H9 (cell line): ENCODE results near the gene PTPRN2. TPM values are rescaled to one million over a fixed set of nuclear protein-coding genes. Genes with fewer than 3 reads are reported as not detected.
A peak's percentile ranks its signal among the peaks of the same experiment; 100 is the strongest.

Experiments used
- DNase-seq: peaks from one replicate; pipeline ENCODE4 v3.0.0-alpha.2; 2017
- H2AFZ ChIP-seq: one replicate; pipeline ENCODE4 v1.6.1; 2013; ENCODE audit warnings: mild to moderate bottlenecking, low read length, control low read depth, moderate library complexity
- H2AK5ac ChIP-seq: 2 replicates; pipeline ENCODE4 v1.6.1; 2013; ENCODE audit warnings: low read length, control low read depth, mixed read lengths; ENCODE audit not compliant: insufficient read length
- H2BK120ac ChIP-seq: one replicate; pipeline ENCODE4 v1.6.1; 2013; ENCODE audit warnings: low read depth, mild to moderate bottlenecking, low read length, control low read depth, inconsistent platforms; ENCODE audit not compliant: poor library complexity, severe bottlenecking
- H2BK12ac ChIP-seq: 2 replicates; pipeline ENCODE4 v1.6.1; 2013; ENCODE audit warnings: low read length, control low read depth, mixed read lengths, low read depth; ENCODE audit not compliant: insufficient read length
- H2BK15ac ChIP-seq: 2 replicates; pipeline ENCODE4 v1.6.1; 2013; ENCODE audit warnings: low read depth, low read length, control low read depth
- H2BK20ac ChIP-seq: one replicate; pipeline ENCODE4 v1.6.1; 2013; ENCODE audit warnings: low read depth, mild to moderate bottlenecking, low read length, control low read depth, inconsistent platforms; ENCODE audit not compliant: poor library complexity, severe bottlenecking
- H2BK5ac ChIP-seq: 2 replicates; pipeline ENCODE4 v1.6.1; 2013; ENCODE audit warnings: low read length, control low read depth, mixed read lengths; ENCODE audit not compliant: insufficient read length
- H3K14ac ChIP-seq: 2 replicates; pipeline ENCODE4 v1.6.1; 2013; ENCODE audit warnings: low read length, control low read depth; ENCODE audit not compliant: insufficient read depth
- H3K18ac ChIP-seq: 2 replicates; pipeline ENCODE4 v1.6.1; 2013; ENCODE audit warnings: low read depth, mild to moderate bottlenecking, mixed read lengths, low read length, control low read depth; ENCODE audit not compliant: insufficient read length
- H3K23ac ChIP-seq: 2 replicates; pipeline ENCODE4 v1.6.1; 2013; ENCODE audit warnings: low read length, control low read depth, mixed read lengths, low read depth; ENCODE audit not compliant: insufficient read length
- H3K23me2 ChIP-seq: 2 replicates; pipeline ENCODE4 v1.6.1; 2013; ENCODE audit warnings: low read depth, mild to moderate bottlenecking, mixed read lengths, low read length, control low read depth; ENCODE audit not compliant: insufficient read length, poor library complexity, severe bottlenecking
- H3K27ac ChIP-seq: 2 replicates; pipeline ENCODE4 v1.5.1; 2013; ENCODE audit warnings: low read length, control low read depth, mixed read lengths, low read depth; ENCODE audit not compliant: insufficient read length
- H3K27me3 ChIP-seq: 2 replicates; pipeline ENCODE4 v1.6.1; 2013; ENCODE audit warnings: low read length, control low read depth, inconsistent platforms; ENCODE audit not compliant: insufficient read depth
- H3K4ac ChIP-seq: 2 replicates; pipeline ENCODE4 v1.6.1; 2013; ENCODE audit warnings: low read depth, mild to moderate bottlenecking, control low read depth, inconsistent platforms, low read length, moderate library complexity
- H3K4me1 ChIP-seq: 2 replicates; pipeline ENCODE4 v1.6.1; 2013; ENCODE audit warnings: low read length, control low read depth, inconsistent platforms; ENCODE audit not compliant: insufficient read depth
- H3K4me2 ChIP-seq: 2 replicates; pipeline ENCODE4 v1.6.1; 2013; ENCODE audit warnings: low read length, control low read depth, mixed read lengths; ENCODE audit not compliant: insufficient read length, insufficient read depth
- H3K56ac ChIP-seq: 2 replicates; pipeline ENCODE4 v1.6.1; 2013; ENCODE audit warnings: low read depth, mild to moderate bottlenecking, mixed read lengths, low read length, control low read depth; ENCODE audit not compliant: insufficient read length
- H3K79me1 ChIP-seq: 2 replicates; pipeline ENCODE4 v1.6.1; 2013; ENCODE audit warnings: low read depth, mild to moderate bottlenecking, moderate library complexity, low read length, control low read depth, inconsistent platforms; ENCODE audit not compliant: insufficient read depth, poor library complexity, severe bottlenecking
- H3K79me2 ChIP-seq: 2 replicates; pipeline ENCODE4 v1.6.1; 2013; ENCODE audit warnings: low read length, control low read depth, inconsistent platforms; ENCODE audit not compliant: insufficient read depth
- H3K9ac ChIP-seq: 2 replicates; pipeline ENCODE4 v1.6.1; 2013; ENCODE audit warnings: low read length, control low read depth, mixed read lengths; ENCODE audit not compliant: insufficient read length; ENCODE audit errors: extremely low read depth
- H3K9me3 ChIP-seq: one replicate; pipeline ENCODE4 v1.6.1; 2013; ENCODE audit warnings: low read depth, low read length, inconsistent platforms; ENCODE audit not compliant: control insufficient read depth
- H3T11ph ChIP-seq: one replicate; pipeline ENCODE4 v1.6.1; 2013; ENCODE audit warnings: mild to moderate bottlenecking, low read length, control low read depth, inconsistent platforms
- H4K20me1 ChIP-seq: one replicate; pipeline ENCODE4 v1.6.1; 2013; ENCODE audit not compliant: control insufficient read depth, insufficient read length, insufficient read depth
- H4K5ac ChIP-seq: 2 replicates; pipeline ENCODE4 v1.6.1; 2013; ENCODE audit warnings: low read depth, mild to moderate bottlenecking, mixed read lengths, low read length, control low read depth; ENCODE audit not compliant: insufficient read length
- H4K8ac ChIP-seq: replicated peaks from 2 replicates; pipeline ENCODE4 v1.6.1; 2013; ENCODE audit warnings: low read length, control low read depth, mixed read lengths, low read depth; ENCODE audit not compliant: insufficient read length
- H4K91ac ChIP-seq: 2 replicates; pipeline ENCODE4 v1.6.1; 2013; ENCODE audit warnings: low read depth, mild to moderate bottlenecking, moderate library complexity, mixed read lengths, low read length, control low read depth; ENCODE audit not compliant: insufficient read length
- H3K27ac Mint-ChIP-seq, 3 experiments: 2 replicates in 2 of 3; 3 replicates in 1 of 3; pipeline ENCODE4 v1.8.0; 2020 to 2021; ENCODE audit warnings: mixed read lengths in 3 of 3, mild to moderate bottlenecking in 1 of 3, moderate library complexity in 1 of 3
- H3K27me3 Mint-ChIP-seq: 2 replicates; pipeline ENCODE4 v1.8.0; 2021; ENCODE audit warnings: low read depth, mild to moderate bottlenecking, moderate library complexity, mixed read lengths
- H3K36me3 Mint-ChIP-seq, 3 experiments: 2 replicates in 2 of 3; 3 replicates in 1 of 3; pipeline ENCODE4 v1.8.0; 2020 to 2021; ENCODE audit warnings: low read depth in 3 of 3, mixed read lengths in 3 of 3; ENCODE audit not compliant: insufficient read depth in 1 of 3
- H3K4me1 Mint-ChIP-seq, 2 experiments: 2 replicates each; pipeline ENCODE4 v1.8.0; 2020; ENCODE audit warnings: mixed read lengths in 2 of 2
- H3K4me3 Mint-ChIP-seq, 2 experiments: 2 replicates in 1 of 2; 3 replicates in 1 of 2; pipeline ENCODE4 v1.8.0; 2020 to 2021; ENCODE audit warnings: mild to moderate bottlenecking in 2 of 2, mixed read lengths in 2 of 2, moderate library complexity in 1 of 2
- H3K9me3 Mint-ChIP-seq, 2 experiments: 2 replicates in 1 of 2; 3 replicates in 1 of 2; pipeline ENCODE4 v1.8.0; 2020; ENCODE audit warnings: mild to moderate bottlenecking in 2 of 2, mixed read lengths in 2 of 2, moderate library complexity in 1 of 2
- WGBS: extraction: QIAGEN DNeasy Blood & Tissue Kit; methylation state at CpG from one replicate; pipeline ENCODE4 v1.1.7; 2013; ENCODE audit warnings: missing lambda C conversion rate, low lambda C conversion rate, mixed read lengths; ENCODE audit not compliant: insufficient read length; ENCODE audit errors: extremely low coverage; 5-methylcytosine and 5-hydroxymethylcytosine counted together
- total RNA-seq: library from RNA; stranded (reverse); gene quantifications from 2 replicates; pipeline ENCODE4 v1.2.1, GENCODE V29; 2021
- TF ChIP-seq, protein P1 (sequence below): fragments of 200-600 bp; sonication (generic); conservative IDR thresholded peaks from 3 replicates; pipeline ENCODE4 v1.8.0; 2021; ENCODE audit warnings: antibody characterized with exemption, mild to moderate bottlenecking

Gene PTPRN2
- total RNA-seq, 1 experiment from 2014 or later: 5.2 TPM

DNA sequence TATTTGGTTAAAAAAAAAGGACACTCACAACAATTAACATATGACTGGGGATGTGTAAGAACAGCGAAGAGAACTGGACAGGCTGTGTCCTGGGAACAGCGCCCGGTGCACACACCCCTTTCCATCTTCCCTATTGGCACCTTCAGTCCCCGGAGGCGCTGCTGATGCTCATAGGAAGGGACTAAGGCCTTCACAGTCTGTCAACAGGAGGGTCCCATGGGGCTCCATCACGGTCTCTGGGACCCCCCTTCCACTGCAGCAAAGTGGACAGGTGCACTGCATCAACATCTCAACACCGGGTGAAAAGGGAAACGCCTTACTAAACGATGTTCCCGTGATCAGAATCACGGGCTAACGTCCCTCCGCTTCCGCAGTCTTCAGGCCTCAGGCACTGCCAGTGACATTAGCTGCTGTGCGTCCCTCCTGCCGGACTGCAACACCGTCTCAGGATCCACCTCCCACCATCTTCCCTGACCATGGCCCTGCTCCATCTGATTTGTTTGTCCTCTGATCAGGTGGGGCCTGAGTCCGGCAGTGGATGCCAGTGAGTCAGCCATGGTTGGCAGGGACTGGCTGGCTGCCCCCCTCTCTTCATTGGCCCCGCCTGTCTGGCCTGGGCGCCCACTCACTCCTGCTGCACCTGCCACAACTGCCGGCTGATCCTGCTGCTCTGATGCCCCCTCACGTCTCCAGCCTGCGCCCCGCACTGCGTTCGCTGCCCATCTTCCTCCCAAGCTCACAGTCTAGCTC is 636.1 kb downstream of the PTPRN2 start:
- Histone ChIP-seq H2BK5ac (no peak overlapping the region), H2BK120ac (no peak overlapping the region), H3K27me3 (no peaks in the 10 kb centered on the region), H3K27ac (no peak overlapping the region), H3T11ph (no peak overlapping the region), H4K20me1 (no peaks in the 10 kb centered on the region), H3K4ac (no peak overlapping the region), H3K14ac (peak overlapping the region; percentile 58; the same call in 1 of the 2 replicates), H2BK20ac (no peak overlapping the region), H3K9me3 (no peaks in the 10 kb centered on the region), H4K8ac (no peak overlapping the region), H3K79me2 (no peaks in the 10 kb centered on the region), H2AFZ (no peak overlapping the region), H3K79me1 (no peaks in the 10 kb centered on the region), H3K56ac (no peak overlapping the region), H3K9ac (no peak overlapping the region), H3K4me1 (peaks cover 4% of the 10 kb centered on the region; the same call in 1 of the 2 replicates), H3K23ac (no peak overlapping the region), H2BK12ac (no peak overlapping the region), H2AK5ac (no peak overlapping the region), H3K18ac (no peak overlapping the region), H3K23me2 (no peaks in the 10 kb centered on the region), H4K5ac (no peak overlapping the region), H4K91ac (no peak overlapping the region), H3K4me2 (no peak overlapping the region), H2BK15ac (no peak overlapping the region)
- DNase-seq: peak; percentile 20
- H3K27me3 Mint-ChIP-seq: peaks cover 12% of the 10 kb centered on the region
- H3K4me3 Mint-ChIP-seq: no peak overlapping the region; a peak in 2 of 5 replicates
- no CpG with 5 or more reads among the region's 26 CpGs for WGBS
- peaks cover 28 to 29% of the 10 kb centered on the region in 2 experiments for H3K9me3 Mint-ChIP-seq
- peak overlapping the region in 2 of 3 experiments; percentile 32 to 67; a peak in 2 of 7 replicates for H3K27ac Mint-ChIP-seq
- H3K36me3 Mint-ChIP-seq: peaks cover 11 to 25% (median 14%) of the 10 kb centered on the region in 3 experiments
- TF ChIP-seq, protein P1, sequence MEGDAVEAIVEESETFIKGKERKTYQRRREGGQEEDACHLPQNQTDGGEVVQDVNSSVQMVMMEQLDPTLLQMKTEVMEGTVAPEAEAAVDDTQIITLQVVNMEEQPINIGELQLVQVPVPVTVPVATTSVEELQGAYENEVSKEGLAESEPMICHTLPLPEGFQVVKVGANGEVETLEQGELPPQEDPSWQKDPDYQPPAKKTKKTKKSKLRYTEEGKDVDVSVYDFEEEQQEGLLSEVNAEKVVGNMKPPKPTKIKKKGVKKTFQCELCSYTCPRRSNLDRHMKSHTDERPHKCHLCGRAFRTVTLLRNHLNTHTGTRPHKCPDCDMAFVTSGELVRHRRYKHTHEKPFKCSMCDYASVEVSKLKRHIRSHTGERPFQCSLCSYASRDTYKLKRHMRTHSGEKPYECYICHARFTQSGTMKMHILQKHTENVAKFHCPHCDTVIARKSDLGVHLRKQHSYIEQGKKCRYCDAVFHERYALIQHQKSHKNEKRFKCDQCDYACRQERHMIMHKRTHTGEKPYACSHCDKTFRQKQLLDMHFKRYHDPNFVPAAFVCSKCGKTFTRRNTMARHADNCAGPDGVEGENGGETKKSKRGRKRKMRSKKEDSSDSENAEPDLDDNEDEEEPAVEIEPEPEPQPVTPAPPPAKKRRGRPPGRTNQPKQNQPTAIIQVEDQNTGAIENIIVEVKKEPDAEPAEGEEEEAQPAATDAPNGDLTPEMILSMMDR: no peak
- H3K4me1 Mint-ChIP-seq: peaks cover 21 to 23% of the 10 kb centered on the region in 2 experiments
